ENCODE measurements around the gene CDC40.

CDC40 gene

DNA sequence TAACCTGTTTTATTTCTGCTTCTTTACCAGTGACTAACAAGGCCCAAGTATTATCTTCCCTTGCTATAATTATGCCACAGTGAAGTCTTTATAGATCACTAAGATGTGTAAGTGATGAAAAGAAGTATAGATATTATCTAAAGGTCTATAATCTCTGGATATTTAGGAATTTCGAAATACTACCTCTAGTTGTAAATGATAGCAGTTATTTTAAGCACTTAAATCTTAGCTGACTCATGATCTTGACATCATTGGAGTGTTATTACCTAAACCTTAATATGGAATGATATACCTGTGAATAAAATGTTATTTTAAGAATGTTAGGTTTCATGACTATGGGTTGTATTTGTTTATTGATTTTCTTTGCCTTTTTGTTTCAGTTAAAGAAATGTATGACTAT lies 31.5 kb downstream of the CDC40 start:
- TF ChIP-seq, protein P1, sequence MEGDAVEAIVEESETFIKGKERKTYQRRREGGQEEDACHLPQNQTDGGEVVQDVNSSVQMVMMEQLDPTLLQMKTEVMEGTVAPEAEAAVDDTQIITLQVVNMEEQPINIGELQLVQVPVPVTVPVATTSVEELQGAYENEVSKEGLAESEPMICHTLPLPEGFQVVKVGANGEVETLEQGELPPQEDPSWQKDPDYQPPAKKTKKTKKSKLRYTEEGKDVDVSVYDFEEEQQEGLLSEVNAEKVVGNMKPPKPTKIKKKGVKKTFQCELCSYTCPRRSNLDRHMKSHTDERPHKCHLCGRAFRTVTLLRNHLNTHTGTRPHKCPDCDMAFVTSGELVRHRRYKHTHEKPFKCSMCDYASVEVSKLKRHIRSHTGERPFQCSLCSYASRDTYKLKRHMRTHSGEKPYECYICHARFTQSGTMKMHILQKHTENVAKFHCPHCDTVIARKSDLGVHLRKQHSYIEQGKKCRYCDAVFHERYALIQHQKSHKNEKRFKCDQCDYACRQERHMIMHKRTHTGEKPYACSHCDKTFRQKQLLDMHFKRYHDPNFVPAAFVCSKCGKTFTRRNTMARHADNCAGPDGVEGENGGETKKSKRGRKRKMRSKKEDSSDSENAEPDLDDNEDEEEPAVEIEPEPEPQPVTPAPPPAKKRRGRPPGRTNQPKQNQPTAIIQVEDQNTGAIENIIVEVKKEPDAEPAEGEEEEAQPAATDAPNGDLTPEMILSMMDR (conservative IDR thresholded peaks at IDR 0.05): no peak
- no peak for TF ChIP-seq ZFX (IDR thresholded peaks at IDR 0.05)
- H3K27ac ChIP-seq: no peak overlapping the region

DNA sequence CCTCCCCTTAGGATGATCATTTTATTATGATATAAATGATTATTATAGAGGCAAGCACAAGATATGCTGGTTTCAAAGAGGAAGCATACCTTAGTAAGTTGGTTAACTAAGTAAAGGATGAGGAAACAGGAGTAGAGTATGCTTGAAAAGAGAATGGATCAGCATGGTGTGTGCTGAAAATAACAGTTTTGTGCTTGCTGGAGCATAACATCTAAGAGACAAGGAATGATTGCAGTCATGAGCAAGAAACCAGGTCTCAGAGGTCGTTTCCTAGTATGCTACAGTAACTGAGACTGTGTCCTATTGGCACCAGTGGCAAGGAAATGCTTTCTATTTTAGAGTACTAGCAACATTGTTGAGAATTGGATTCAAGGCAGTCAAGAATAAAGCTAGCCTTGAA lies 34.1 kb downstream of the CDC40 start:
- TF ChIP-seq ZFX (IDR thresholded peaks at IDR 0.05): no peak
- TF ChIP-seq, protein P1 (conservative IDR thresholded peaks at IDR 0.05): no peak
- no peak overlapping the region for H3K27ac ChIP-seq

DNA sequence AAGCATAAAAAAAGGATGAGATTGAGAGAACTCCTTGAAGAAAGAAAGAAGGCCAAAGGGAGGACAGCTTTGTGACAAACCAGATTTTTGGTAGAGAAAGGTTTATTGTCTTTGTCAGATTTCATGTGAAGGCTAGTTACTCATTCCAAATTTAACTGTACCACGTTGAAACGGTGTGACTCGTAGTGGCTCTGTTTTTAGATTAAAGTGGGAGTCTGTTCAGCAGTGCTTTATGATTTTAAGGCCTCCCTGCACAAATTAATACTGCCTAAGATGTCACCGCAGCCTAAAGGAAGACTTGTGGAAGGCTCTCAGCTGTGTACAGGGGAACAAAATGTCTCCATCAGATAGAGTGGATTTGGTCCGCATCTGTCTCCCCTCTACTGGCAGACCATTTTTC lies 35.9 kb downstream of the CDC40 start:
- no peak for TF ChIP-seq ZFX (IDR thresholded peaks at IDR 0.05)
- TF ChIP-seq, protein P1 (conservative IDR thresholded peaks at IDR 0.05): no peak
- no peak overlapping the region for H3K27ac ChIP-seq

DNA sequence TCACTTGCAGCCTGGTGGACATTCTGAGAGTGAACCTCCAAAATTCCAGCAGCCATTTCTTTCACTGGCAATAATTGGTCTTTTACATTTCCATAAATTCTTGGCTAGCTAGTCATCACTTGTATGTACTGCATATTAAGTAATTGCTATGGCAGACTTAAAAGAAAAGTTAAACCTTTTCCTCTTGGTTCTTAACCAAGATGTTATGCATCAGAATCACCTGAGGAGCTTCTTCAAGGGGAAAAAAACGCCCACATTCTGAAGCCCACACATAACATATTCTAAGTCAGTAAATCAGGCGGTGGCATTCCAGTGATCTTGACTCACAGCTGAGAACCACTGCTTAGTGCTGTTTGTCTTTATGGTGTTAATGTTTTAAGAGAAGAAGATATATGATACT lies 37.0 kb downstream of the CDC40 start:
- no peak for TF ChIP-seq ZFX (IDR thresholded peaks at IDR 0.05)
- TF ChIP-seq, protein P1 (conservative IDR thresholded peaks at IDR 0.05): no peak
- no peak overlapping the region for H3K27ac ChIP-seq

DNA sequence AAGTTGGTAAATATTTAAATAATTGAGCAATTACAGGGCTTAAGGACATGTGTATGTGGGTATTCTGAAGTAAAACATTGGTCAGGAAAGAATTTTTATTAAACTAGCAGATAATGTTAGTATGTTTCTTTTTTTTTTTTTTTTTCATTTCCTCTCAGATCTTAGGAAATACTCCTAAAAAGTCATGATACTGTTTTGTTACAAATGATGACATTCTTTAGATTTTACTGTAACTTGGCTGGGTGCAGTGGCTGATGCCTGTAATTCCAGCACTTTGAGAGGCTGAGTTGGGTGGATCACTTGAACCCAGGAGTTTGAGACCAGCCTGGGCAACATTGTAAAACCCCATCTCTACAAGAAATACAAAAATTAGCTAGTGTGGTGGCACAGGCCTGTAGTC lies 41.5 kb downstream of the CDC40 start:
- no peak for TF ChIP-seq ZFX (IDR thresholded peaks at IDR 0.05)
- TF ChIP-seq, protein P1 (conservative IDR thresholded peaks at IDR 0.05): no peak
- H3K27ac ChIP-seq: no peak overlapping the region

DNA sequence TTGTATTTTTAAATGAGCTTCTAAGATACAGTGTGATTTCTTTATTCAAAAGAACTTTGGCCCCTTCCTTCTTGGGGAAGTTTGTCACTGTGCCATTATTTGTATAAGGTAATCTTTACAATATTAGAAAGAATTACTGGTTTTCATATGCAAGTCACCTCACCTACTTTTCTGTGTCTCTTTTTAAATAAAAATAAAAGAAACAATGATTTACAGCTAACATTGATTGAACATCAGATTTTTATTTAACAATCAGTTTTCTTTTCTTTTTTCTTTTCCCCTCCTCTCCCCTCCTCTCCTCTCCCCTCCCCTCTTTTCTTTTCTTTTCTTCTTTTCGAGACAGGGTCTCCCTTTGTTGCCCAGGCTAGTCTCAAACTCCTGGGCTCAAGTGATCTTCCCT lies 46.0 kb downstream of the CDC40 start:
- no peak for TF ChIP-seq ZFX (IDR thresholded peaks at IDR 0.05)
- TF ChIP-seq, protein P1 (conservative IDR thresholded peaks at IDR 0.05): no peak

DNA sequence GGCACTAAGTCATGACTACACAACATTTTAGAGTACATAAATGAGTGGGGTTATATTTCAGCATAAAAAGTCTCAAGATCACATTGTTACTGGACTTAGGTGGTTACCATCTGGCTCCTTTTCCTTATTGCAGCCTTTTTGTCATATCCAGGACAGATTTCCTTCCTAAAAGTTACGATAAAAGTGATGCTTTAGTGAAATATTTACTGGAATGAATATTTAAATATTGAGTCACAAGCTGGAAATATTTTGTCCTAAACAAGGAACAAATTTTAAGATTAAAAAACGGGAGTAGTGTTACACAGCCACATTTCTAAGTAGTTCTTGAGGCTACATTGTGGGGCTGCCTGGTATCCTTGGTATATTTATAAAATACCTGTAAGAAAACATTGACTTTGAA lies 52.2 kb downstream of the CDC40 start:
- TF ChIP-seq, protein P1 (conservative IDR thresholded peaks at IDR 0.05): no peak
- no peak for TF ChIP-seq ZFX (IDR thresholded peaks at IDR 0.05)
- no peak overlapping the region for H3K27ac ChIP-seq

More for the DNA sequence above, 46.0 kb downstream of the CDC40 start:
- no peak overlapping the region for H3K27ac ChIP-seq

Data from C4-2B (cell line).